Epithelial cell of prostate (primary cell): ENCODE results near the gene ANKRD40.
"Not testable (repeated sequence)": the region's sequence is repeated elsewhere in the genome, so short reads cannot be mapped to it uniquely, and the experiment has no call there.

Experiments
- DNase-seq: peaks from one replicate; pipeline ENCODE4 v3.0.0-alpha.2; 2011; ENCODE audit warnings: low read depth, low spot score
- H3K27ac ChIP-seq: fragments of 450-650 bp; 2 replicates; pipeline ENCODE4 v1.5.1; 2017; ENCODE audit warnings: mild to moderate bottlenecking

The ANKRD40 gene

DNA sequence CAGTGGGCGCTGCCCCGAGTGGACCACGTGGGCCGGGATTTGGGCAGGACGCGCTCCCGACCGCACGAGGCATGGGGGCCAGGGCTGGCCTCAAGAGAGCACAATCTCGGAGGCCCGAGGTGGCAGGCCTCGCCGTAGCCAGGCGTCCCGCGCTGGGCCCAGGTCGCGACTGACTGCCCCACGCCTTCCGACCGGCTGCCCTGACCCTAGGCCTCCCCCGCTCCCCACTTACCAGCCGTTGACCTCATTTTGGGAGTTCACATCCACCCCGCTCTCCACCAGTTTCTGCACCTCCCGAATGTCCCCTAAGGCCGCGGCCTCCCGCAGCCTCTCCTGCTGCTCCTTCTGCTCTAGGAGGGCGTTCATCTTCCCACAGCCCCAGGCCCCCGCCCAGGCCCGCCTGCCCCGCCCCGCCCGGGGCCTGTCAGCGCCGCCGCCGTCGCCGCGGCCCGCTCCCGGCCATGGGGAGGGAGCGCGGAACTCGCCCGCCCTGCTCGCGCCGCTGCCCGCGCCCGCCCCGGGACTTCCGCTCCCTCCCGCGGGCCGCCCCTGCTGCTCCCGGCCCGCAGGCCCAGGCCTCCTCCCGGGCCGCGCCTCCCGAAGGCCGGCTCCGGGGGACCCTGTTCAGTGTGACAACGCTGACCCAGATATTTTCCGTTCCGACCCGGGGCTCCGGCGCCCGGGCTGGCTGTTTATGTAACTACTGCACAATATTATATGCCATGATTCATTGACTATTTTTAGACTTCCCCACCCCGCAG, at the start of gene ANKRD40:
ANKRD40 (minus strand) TSS at position 626 of the 761 bp plus-strand sequence; CDS start at position 366, 260 bp downstream.
- H3K27ac ChIP-seq: peak within 1 kb of the TSS; percentile 96
- peak; percentile 45 for DNase-seq

- DNase-seq: no peak
- no peak overlapping the region for H3K27ac ChIP-seq
Observed at GRCh38 chr17:50754521-50754920, 46.8 kb upstream of the ANKRD40 start.

- DNase-seq: no peak
- H3K27ac ChIP-seq: no peak overlapping the region
Observed at GRCh38 chr17:50749245-50749644, 41.5 kb upstream of the ANKRD40 start.

- no peak for DNase-seq
- no peak overlapping the region for H3K27ac ChIP-seq
Observed at GRCh38 chr17:50745631-50746030, 37.9 kb upstream of the ANKRD40 start.

GRCh38 chr17:50739098-50739497, 31.4 kb upstream of the ANKRD40 start:
- DNase-seq: no peak
- no peak overlapping the region for H3K27ac ChIP-seq

GRCh38 chr17:50737118-50737698, 29.5 kb upstream of the ANKRD40 start:
- H3K27ac ChIP-seq: no peak overlapping the region
- DNase-seq: no peak

DNA sequence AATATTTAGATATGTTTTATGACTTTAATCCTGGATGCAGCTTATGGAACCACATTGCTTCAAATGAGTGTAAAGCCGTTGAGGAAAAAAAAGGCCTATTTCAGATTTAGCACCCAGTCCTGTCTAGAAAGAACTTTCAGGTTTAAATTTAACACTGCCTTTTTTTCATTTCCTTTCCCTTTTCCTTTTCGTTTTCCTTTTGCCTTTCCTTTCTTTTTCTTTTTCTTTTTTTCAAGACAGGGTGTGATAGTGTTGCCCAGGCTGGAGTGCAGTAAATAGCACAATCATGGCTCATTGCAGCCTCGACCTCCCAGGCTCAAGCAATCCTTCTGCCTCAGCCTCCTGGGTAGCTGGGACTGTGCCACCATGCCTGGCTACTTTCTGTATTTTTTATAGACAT, 27.6 kb upstream of the ANKRD40 start:
- H3K27ac ChIP-seq: no peak overlapping the region
- no peak for DNase-seq

DNA sequence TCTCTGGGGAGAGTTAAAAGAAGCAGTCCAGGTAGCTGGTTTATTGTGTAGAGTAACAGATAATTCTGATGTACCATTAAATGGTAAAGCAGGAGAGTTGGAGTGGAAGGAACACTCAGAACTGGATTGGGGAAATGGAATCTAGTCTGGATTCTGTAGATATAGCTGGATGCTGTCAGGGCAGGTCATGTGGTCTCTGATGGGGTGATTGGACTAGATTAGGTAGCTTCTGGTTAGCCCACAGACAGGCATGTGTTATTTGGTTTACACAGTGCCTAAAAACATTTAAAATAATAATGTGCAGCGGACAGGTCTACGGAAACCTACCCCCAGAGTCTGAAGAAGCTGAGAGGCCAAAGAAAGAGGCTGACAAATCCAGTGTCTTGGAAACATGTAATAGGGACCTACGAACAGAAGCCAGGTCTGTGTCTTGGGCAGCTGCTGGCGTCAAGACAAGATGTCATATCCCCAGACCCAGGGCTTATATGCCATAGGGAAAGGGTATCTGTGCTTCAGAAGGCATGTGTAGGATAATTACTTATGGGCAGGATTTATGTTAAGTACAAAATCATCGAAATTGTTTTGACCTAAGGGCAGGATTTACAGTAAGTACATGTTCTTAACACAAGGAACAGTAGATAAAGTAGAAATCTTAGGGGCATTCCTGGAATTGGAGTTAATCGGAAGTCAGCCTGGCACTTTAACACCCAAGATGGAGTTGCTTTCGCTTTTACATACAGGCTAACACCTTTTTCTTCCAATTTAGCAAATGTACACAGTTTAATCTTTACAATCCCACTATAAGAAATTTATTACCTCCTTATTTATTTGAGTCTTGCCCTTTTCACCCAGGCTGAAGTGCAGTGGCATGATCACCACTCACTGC, 24.1 kb upstream of the ANKRD40 start:
- DNase-seq: no peak
- H3K27ac ChIP-seq: no peak overlapping the region

DNA sequence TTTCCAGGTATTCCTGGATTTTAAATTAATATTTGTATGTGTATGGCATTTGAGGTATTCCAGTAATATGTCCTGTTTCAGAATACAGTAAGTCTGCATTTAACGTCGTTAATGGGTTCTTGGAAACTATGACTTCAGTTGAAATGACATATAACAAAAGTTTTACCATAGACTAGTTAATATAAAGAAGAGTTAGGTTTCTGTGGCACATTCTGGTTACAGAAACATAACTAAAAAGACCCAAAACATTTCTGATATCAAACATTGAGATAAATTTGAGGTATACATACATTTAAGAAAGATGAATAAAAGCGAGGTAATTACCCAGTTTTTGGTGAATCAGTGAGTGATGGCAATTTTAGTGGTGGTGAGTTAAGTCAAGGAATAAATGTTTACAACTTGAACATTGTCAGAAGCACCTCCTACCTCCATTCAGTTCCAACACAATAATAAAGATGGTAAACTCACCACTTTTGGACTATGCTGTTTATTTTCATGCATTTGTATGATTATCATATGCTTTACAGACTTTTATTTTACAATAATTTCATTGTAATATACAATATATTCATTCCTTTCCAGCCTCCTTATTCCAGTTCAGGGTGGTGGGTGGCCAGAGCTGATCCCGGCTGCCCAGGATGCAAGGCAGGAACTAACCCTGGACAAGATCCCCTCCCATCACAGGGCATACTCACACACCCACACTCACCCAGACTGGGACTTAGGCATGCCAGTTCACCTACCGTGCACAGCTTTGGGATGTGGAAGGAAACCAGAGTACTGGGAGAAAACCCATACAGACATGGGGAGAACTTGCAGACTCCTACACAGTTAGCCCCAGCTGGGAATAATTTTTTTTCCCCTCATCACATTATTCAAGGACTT, 21.4 kb upstream of the ANKRD40 start:
- DNase-seq: no peak
- H3K27ac ChIP-seq: no peak overlapping the region

GRCh38 chr17:50728112-50728429, 20.4 kb upstream of the ANKRD40 start:
- H3K27ac ChIP-seq: no peak overlapping the region
- DNase-seq: no peak

DNA sequence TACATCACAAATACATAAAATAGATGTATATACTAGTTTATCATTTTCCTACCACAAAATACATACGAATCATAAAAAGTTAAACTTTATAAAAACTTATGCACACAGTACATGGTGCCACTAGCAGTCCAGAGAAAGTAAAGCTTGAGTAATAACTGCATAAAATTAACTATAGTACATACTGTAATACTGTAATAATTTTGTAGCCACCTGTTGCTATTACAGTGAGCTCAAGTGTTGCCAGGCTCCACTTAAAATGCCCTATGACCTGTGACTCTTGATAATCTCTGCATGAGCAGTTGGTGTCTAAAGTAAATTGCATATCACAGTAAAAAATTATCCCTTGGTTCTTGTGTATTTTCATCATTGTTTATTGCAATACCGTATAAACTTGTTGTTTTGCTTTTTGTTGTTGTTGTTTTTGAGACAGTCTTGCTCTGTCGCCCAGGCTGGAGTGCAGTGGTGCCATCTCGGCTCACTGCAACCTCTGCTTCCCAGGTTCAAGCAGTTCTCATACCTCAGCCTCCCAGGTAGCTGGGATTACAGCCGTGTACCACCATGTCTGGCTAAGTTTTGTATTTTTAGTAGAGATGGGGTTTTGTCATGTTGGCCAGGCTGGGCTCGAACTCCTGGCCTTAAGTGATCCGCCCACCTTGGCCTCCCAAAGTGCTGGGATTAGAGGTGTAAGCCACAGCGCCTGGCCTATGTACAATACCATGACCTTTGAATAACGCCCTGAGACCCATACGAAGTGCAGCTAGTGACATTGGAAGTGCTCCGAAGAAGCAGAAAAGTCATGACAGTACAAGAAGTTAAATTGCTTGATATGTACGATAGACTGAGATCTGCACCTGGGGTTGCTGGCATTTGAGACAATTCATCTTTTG, 18.3 kb upstream of the ANKRD40 start:
- H3K27ac ChIP-seq: no peak overlapping the region
- DNase-seq: no peak

DNA sequence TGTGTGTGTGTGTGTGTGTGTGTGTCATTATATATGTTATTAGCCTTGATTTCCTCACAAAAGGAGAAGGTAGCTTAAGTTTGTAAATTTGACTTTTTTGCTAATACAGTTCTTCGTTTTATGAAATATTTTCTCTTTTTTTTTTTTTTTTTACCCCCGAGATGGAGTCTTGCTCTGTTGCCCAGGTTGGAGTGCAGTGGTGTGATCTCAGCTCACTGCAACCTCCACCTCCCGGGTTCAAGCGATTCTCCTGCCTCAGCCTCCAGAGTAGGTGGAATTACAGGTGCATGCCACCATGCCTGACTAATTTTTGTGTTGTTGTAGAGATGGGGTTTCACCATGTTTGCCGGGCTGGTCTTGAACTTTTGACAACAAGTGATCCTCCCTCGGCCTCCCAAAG, 16.9 kb upstream of the ANKRD40 start:
- not testable (repeated sequence) for DNase-seq, H3K27ac ChIP-seq

DNA sequence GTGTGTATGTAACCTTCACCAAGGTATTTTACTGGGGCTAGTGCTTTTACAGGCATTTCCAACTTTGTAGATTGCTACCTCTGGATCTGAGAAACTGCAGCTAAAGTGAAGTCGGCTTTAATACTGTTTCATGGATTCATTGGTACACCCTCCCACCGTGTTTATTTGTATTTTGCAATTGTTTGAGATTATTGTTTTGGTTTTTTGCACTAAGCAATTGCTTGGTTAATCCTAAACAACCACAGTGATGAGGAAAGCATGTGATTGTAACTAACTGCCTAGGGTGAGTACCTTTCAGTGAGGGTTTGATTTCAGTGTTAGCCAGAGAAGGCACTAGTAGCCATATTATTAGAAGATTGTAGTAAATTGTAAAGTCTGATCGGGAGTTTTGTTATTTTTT, 15.0 kb upstream of the ANKRD40 start:
- no peak for DNase-seq
- no peak overlapping the region for H3K27ac ChIP-seq

GRCh38 chr17:50721194-50722010, 13.7 kb upstream of the ANKRD40 start:
- no peak for DNase-seq
- H3K27ac ChIP-seq: no peak overlapping the region

- H3K27ac ChIP-seq: peak overlapping the region; percentile 86
- no peak for DNase-seq
Observed at GRCh38 chr17:50719924-50720794, 12.4 kb upstream of the ANKRD40 start.

DNA sequence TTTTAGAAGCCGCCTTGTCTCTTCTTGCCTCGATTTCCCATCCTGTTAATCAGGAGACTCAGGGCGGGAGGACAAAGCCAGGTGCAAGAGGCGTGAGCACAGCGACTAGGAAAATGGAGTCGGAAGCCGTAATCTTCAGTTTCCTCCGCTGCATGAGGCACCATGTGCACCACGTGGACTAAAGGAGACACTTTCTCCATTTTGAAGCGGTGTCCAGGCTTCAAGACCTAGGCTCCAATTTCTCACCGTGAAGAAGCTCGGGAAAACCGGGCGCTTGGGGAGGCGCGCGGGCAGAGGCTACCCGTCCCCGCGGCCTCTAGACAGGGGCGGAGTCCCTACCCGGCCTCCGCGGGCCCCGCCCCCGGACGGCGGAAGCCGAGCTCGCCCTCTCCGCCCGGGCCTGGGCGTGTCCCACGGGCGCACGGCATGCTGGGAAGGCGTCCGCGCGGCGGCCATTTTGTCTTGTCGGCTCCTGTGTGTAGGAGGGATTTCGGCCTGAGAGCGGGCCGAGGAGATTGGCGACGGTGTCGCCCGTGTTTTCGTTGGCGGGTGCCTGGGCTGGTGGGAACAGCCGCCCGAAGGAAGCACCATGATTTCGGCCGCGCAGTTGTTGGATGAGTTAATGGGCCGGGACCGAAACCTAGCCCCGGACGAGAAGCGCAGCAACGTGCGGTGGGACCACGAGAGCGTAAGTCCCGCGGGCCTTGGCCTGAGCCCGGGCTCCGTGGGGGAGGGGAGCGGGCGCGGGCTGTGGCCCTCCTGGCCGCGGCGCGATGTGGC, 11.6 kb upstream of the ANKRD40 start, which contains the start of gene LUC7L3:
LUC7L3 (plus strand) TSS at position 460 of the 780 bp plus-strand sequence; CDS start at position 590, 130 bp downstream.
- peak within 1 kb of the TSS; percentile 86 for H3K27ac ChIP-seq
- DNase-seq: peak; percentile 63

GRCh38 chr17:50715471-50715870, 7.8 kb upstream of the ANKRD40 start:
- no peak overlapping the region for H3K27ac ChIP-seq
- DNase-seq: no peak
